DMS114 treated with DMSO at 0.1 percent for 48 hours (cell line): ENCODE measurements around the gene KCNK15.
"Not testable (repeated sequence)": the region's sequence is repeated elsewhere in the genome, so short reads cannot be mapped to it uniquely, and the experiment has no call there.

ENCODE experiments used
- DNase-seq: peaks from one replicate; lab custom pipeline; 2025; ENCODE audit not compliant: unreplicated experiment; lab: John Stamatoyannopoulos, UW

Gene KCNK15

GRCh38 chr20:44745598-44746366 is at the start of gene KCNK15:
KCNK15 (plus strand) TSS chr20:44745865; CDS start chr20:44745911, 46 bp downstream.
- no peak for DNase-seq

GRCh38 chr20:44696315-44696714 is 49.4 kb upstream of the KCNK15 start:
- no peak for DNase-seq

GRCh38 chr20:44697041-44697440 is 48.6 kb upstream of the KCNK15 start:
- DNase-seq, result not testable (repeated sequence)

GRCh38 chr20:44698351-44698750 is 47.3 kb upstream of the KCNK15 start:
- DNase-seq, result no peak

GRCh38 chr20:44700306-44700705 is 45.4 kb upstream of the KCNK15 start:
- DNase-seq, result no peak

GRCh38 chr20:44701118-44701857 is 44.4 kb upstream of the KCNK15 start:
- no peak for DNase-seq

GRCh38 chr20:44701858-44702256 is 43.8 kb upstream of the KCNK15 start:
- DNase-seq, result no peak

- DNase-seq, result no peak
These were observed 42.9 kb upstream of the KCNK15 start for GRCh38 chr20:44702776-44703175.

- no peak for DNase-seq
These were observed 42.3 kb upstream of the KCNK15 start for GRCh38 chr20:44703183-44703925.

- DNase-seq, result no peak
These were observed 41.6 kb upstream of the KCNK15 start for GRCh38 chr20:44703956-44704488.

- no peak for DNase-seq
These were observed 41.1 kb upstream of the KCNK15 start for GRCh38 chr20:44704551-44704971.

GRCh38 chr20:44705364-44706094 is 40.1 kb upstream of the KCNK15 start:
- no peak for DNase-seq

GRCh38 chr20:44706301-44707017 is 39.2 kb upstream of the KCNK15 start:
- DNase-seq, result no peak

- no peak for DNase-seq
These were observed 38.6 kb upstream of the KCNK15 start for GRCh38 chr20:44707018-44707579.

GRCh38 chr20:44709380-44709779 is 36.3 kb upstream of the KCNK15 start:
- no peak for DNase-seq

- no peak for DNase-seq
These were observed 35.9 kb upstream of the KCNK15 start for GRCh38 chr20:44709797-44710196.

- no peak for DNase-seq
These were observed 34.4 kb upstream of the KCNK15 start for GRCh38 chr20:44711237-44711636.

GRCh38 chr20:44714102-44714700 is 31.5 kb upstream of the KCNK15 start:
- DNase-seq, result no peak
